H9 (cell line): ENCODE results near the gene CNN3. TPM values are rescaled to one million over a fixed set of nuclear protein-coding genes. Genes with fewer than 3 reads are reported as not detected.

Experiments
- DNase-seq: peaks from one replicate; pipeline ENCODE4 v3.0.0-alpha.2; 2017
- H2AFZ ChIP-seq: one replicate; pipeline ENCODE4 v1.6.1; 2013; ENCODE audit warnings: mild to moderate bottlenecking, low read length, control low read depth, moderate library complexity
- H2AK5ac ChIP-seq: 2 replicates; pipeline ENCODE4 v1.6.1; 2013; ENCODE audit warnings: low read length, control low read depth, mixed read lengths; ENCODE audit not compliant: insufficient read length
- H2BK120ac ChIP-seq: one replicate; pipeline ENCODE4 v1.6.1; 2013; ENCODE audit warnings: low read depth, mild to moderate bottlenecking, low read length, control low read depth, inconsistent platforms; ENCODE audit not compliant: poor library complexity, severe bottlenecking
- H2BK12ac ChIP-seq: 2 replicates; pipeline ENCODE4 v1.6.1; 2013; ENCODE audit warnings: low read length, control low read depth, mixed read lengths, low read depth; ENCODE audit not compliant: insufficient read length
- H2BK15ac ChIP-seq: 2 replicates; pipeline ENCODE4 v1.6.1; 2013; ENCODE audit warnings: low read depth, low read length, control low read depth
- H2BK20ac ChIP-seq: one replicate; pipeline ENCODE4 v1.6.1; 2013; ENCODE audit warnings: low read depth, mild to moderate bottlenecking, low read length, control low read depth, inconsistent platforms; ENCODE audit not compliant: poor library complexity, severe bottlenecking
- H2BK5ac ChIP-seq: 2 replicates; pipeline ENCODE4 v1.6.1; 2013; ENCODE audit warnings: low read length, control low read depth, mixed read lengths; ENCODE audit not compliant: insufficient read length
- H3K14ac ChIP-seq: 2 replicates; pipeline ENCODE4 v1.6.1; 2013; ENCODE audit warnings: low read length, control low read depth; ENCODE audit not compliant: insufficient read depth
- H3K18ac ChIP-seq: 2 replicates; pipeline ENCODE4 v1.6.1; 2013; ENCODE audit warnings: low read depth, mild to moderate bottlenecking, mixed read lengths, low read length, control low read depth; ENCODE audit not compliant: insufficient read length
- H3K23ac ChIP-seq: 2 replicates; pipeline ENCODE4 v1.6.1; 2013; ENCODE audit warnings: low read length, control low read depth, mixed read lengths, low read depth; ENCODE audit not compliant: insufficient read length
- H3K23me2 ChIP-seq: 2 replicates; pipeline ENCODE4 v1.6.1; 2013; ENCODE audit warnings: low read depth, mild to moderate bottlenecking, mixed read lengths, low read length, control low read depth; ENCODE audit not compliant: insufficient read length, poor library complexity, severe bottlenecking
- H3K27ac ChIP-seq: 2 replicates; pipeline ENCODE4 v1.5.1; 2013; ENCODE audit warnings: low read length, control low read depth, mixed read lengths, low read depth; ENCODE audit not compliant: insufficient read length
- H3K27me3 ChIP-seq: 2 replicates; pipeline ENCODE4 v1.6.1; 2013; ENCODE audit warnings: low read length, control low read depth, inconsistent platforms; ENCODE audit not compliant: insufficient read depth
- H3K4ac ChIP-seq: 2 replicates; pipeline ENCODE4 v1.6.1; 2013; ENCODE audit warnings: low read depth, mild to moderate bottlenecking, control low read depth, inconsistent platforms, low read length, moderate library complexity
- H3K4me1 ChIP-seq: 2 replicates; pipeline ENCODE4 v1.6.1; 2013; ENCODE audit warnings: low read length, control low read depth, inconsistent platforms; ENCODE audit not compliant: insufficient read depth
- H3K4me2 ChIP-seq: 2 replicates; pipeline ENCODE4 v1.6.1; 2013; ENCODE audit warnings: low read length, control low read depth, mixed read lengths; ENCODE audit not compliant: insufficient read length, insufficient read depth
- H3K56ac ChIP-seq: 2 replicates; pipeline ENCODE4 v1.6.1; 2013; ENCODE audit warnings: low read depth, mild to moderate bottlenecking, mixed read lengths, low read length, control low read depth; ENCODE audit not compliant: insufficient read length
- H3K79me1 ChIP-seq: 2 replicates; pipeline ENCODE4 v1.6.1; 2013; ENCODE audit warnings: low read depth, mild to moderate bottlenecking, moderate library complexity, low read length, control low read depth, inconsistent platforms; ENCODE audit not compliant: insufficient read depth, poor library complexity, severe bottlenecking
- H3K79me2 ChIP-seq: 2 replicates; pipeline ENCODE4 v1.6.1; 2013; ENCODE audit warnings: low read length, control low read depth, inconsistent platforms; ENCODE audit not compliant: insufficient read depth
- H3K9ac ChIP-seq: 2 replicates; pipeline ENCODE4 v1.6.1; 2013; ENCODE audit warnings: low read length, control low read depth, mixed read lengths; ENCODE audit not compliant: insufficient read length; ENCODE audit errors: extremely low read depth
- H3K9me3 ChIP-seq: one replicate; pipeline ENCODE4 v1.6.1; 2013; ENCODE audit warnings: low read depth, low read length, inconsistent platforms; ENCODE audit not compliant: control insufficient read depth
- H3T11ph ChIP-seq: one replicate; pipeline ENCODE4 v1.6.1; 2013; ENCODE audit warnings: mild to moderate bottlenecking, low read length, control low read depth, inconsistent platforms
- H4K20me1 ChIP-seq: one replicate; pipeline ENCODE4 v1.6.1; 2013; ENCODE audit not compliant: control insufficient read depth, insufficient read length, insufficient read depth
- H4K5ac ChIP-seq: 2 replicates; pipeline ENCODE4 v1.6.1; 2013; ENCODE audit warnings: low read depth, mild to moderate bottlenecking, mixed read lengths, low read length, control low read depth; ENCODE audit not compliant: insufficient read length
- H4K8ac ChIP-seq: replicated peaks from 2 replicates; pipeline ENCODE4 v1.6.1; 2013; ENCODE audit warnings: low read length, control low read depth, mixed read lengths, low read depth; ENCODE audit not compliant: insufficient read length
- H4K91ac ChIP-seq: 2 replicates; pipeline ENCODE4 v1.6.1; 2013; ENCODE audit warnings: low read depth, mild to moderate bottlenecking, moderate library complexity, mixed read lengths, low read length, control low read depth; ENCODE audit not compliant: insufficient read length
- H3K27ac Mint-ChIP-seq, 3 experiments: 2 replicates in 2 of 3; 3 replicates in 1 of 3; pipeline ENCODE4 v1.8.0; 2020 to 2021; ENCODE audit warnings: mixed read lengths in 3 of 3, mild to moderate bottlenecking in 1 of 3, moderate library complexity in 1 of 3
- H3K27me3 Mint-ChIP-seq: 2 replicates; pipeline ENCODE4 v1.8.0; 2021; ENCODE audit warnings: low read depth, mild to moderate bottlenecking, moderate library complexity, mixed read lengths
- H3K36me3 Mint-ChIP-seq, 3 experiments: 2 replicates in 2 of 3; 3 replicates in 1 of 3; pipeline ENCODE4 v1.8.0; 2020 to 2021; ENCODE audit warnings: low read depth in 3 of 3, mixed read lengths in 3 of 3; ENCODE audit not compliant: insufficient read depth in 1 of 3
- H3K4me1 Mint-ChIP-seq, 2 experiments: 2 replicates each; pipeline ENCODE4 v1.8.0; 2020; ENCODE audit warnings: mixed read lengths in 2 of 2
- H3K4me3 Mint-ChIP-seq, 2 experiments: 2 replicates in 1 of 2; 3 replicates in 1 of 2; pipeline ENCODE4 v1.8.0; 2020 to 2021; ENCODE audit warnings: mild to moderate bottlenecking in 2 of 2, mixed read lengths in 2 of 2, moderate library complexity in 1 of 2
- H3K9me3 Mint-ChIP-seq, 2 experiments: 2 replicates in 1 of 2; 3 replicates in 1 of 2; pipeline ENCODE4 v1.8.0; 2020; ENCODE audit warnings: mild to moderate bottlenecking in 2 of 2, mixed read lengths in 2 of 2, moderate library complexity in 1 of 2
- WGBS: extraction: QIAGEN DNeasy Blood & Tissue Kit; methylation state at CpG from one replicate; pipeline ENCODE4 v1.1.7; 2013; ENCODE audit warnings: missing lambda C conversion rate, low lambda C conversion rate, mixed read lengths; ENCODE audit not compliant: insufficient read length; ENCODE audit errors: extremely low coverage; 5-methylcytosine and 5-hydroxymethylcytosine counted together
- total RNA-seq: library from RNA; stranded (reverse); gene quantifications from 2 replicates; pipeline ENCODE4 v1.2.1, GENCODE V29; 2021
- TF ChIP-seq, protein P1 (sequence below): fragments of 200-600 bp; sonication (generic); conservative IDR thresholded peaks from 3 replicates; pipeline ENCODE4 v1.8.0; 2021; ENCODE audit warnings: antibody characterized with exemption, mild to moderate bottlenecking

Gene CNN3
- total RNA-seq, 1 experiment from 2014 or later = 279 TPM

DNA sequence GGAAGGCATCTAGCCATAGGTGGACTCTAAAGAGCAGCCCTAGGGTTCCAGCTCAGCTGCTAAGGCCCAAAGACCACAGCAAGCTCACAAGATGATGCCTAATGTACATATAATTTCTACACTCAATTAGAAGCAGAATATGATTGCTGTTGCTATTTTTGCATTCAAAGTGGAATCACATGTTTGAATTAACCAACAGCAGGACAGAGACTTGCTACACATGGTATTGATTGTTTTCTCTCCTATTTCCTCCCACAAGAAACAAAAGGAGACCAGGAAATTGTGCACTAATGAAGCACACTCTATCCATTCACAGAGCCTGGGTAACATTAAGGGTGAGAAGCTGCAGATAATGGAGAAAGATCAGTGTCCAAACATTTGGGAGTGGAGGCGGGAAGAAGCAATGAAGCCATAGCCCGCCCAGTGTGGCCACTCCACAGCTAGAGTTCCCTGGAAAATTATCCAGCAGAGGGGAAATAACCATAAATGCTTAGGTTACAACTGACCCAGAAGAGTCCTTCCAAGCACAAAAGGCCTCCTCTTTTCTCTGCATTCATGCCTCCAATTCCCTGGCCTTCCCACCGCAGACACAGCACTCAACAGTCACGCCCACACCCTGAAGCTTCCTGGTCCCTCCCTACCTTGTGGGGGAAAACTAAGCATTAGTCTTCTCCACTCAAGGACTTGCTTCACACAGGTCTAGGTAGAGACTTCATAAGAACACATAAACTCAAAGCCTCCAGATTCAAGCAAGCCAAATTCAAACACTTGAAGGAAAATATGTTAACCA lies 7.5 kb downstream of the CNN3 start:
- Histone ChIP-seq H3K79me1 (peaks cover 10% of the 10 kb centered on the region), H2AFZ (no peak overlapping the region), H3K27ac (no peak overlapping the region), H3K4me1 (peaks cover 5% of the 10 kb centered on the region), H3T11ph (no peak overlapping the region), H2BK20ac (no peak overlapping the region), H2BK5ac (no peak overlapping the region), H3K18ac (no peak overlapping the region), H4K91ac (no peak overlapping the region), H3K9me3 (no peaks in the 10 kb centered on the region), H2BK12ac (no peak overlapping the region), H4K5ac (no peak overlapping the region), H2AK5ac (no peak overlapping the region), H3K14ac (no peak overlapping the region), H3K4ac (no peak overlapping the region), H4K8ac (no peak overlapping the region), H3K79me2 (peaks cover 80% of the 10 kb centered on the region), H3K23me2 (no peaks in the 10 kb centered on the region), H2BK120ac (no peak overlapping the region), H3K9ac (no peak overlapping the region), H4K20me1 (no peaks in the 10 kb centered on the region), H3K4me2 (no peak overlapping the region), H3K23ac (no peak overlapping the region), H3K56ac (no peak overlapping the region), H3K27me3 (no peaks in the 10 kb centered on the region), H2BK15ac (no peak overlapping the region)
- no CpG with 5 or more reads among the region's 4 CpGs for WGBS
- DNase-seq = no peak
- TF ChIP-seq, protein P1, sequence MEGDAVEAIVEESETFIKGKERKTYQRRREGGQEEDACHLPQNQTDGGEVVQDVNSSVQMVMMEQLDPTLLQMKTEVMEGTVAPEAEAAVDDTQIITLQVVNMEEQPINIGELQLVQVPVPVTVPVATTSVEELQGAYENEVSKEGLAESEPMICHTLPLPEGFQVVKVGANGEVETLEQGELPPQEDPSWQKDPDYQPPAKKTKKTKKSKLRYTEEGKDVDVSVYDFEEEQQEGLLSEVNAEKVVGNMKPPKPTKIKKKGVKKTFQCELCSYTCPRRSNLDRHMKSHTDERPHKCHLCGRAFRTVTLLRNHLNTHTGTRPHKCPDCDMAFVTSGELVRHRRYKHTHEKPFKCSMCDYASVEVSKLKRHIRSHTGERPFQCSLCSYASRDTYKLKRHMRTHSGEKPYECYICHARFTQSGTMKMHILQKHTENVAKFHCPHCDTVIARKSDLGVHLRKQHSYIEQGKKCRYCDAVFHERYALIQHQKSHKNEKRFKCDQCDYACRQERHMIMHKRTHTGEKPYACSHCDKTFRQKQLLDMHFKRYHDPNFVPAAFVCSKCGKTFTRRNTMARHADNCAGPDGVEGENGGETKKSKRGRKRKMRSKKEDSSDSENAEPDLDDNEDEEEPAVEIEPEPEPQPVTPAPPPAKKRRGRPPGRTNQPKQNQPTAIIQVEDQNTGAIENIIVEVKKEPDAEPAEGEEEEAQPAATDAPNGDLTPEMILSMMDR = no peak
- peaks cover 76 to 80% of the 10 kb centered on the region in 2 experiments for H3K4me1 Mint-ChIP-seq
- peak overlapping the region in 1 of 2 experiments; percentile 1; a peak in 1 of 5 replicates for H3K4me3 Mint-ChIP-seq
- peak overlapping the region; percentile 1 to 54 (median 28); a peak in 2 of 7 replicates for H3K27ac Mint-ChIP-seq
- peaks cover 23 to 42% (median 36%) of the 10 kb centered on the region in 3 experiments for H3K36me3 Mint-ChIP-seq
- no peaks in the 10 kb centered on the region; the same call in 1 of the 2 replicates for H3K27me3 Mint-ChIP-seq
- no peaks in the 10 kb centered on the region for H3K9me3 Mint-ChIP-seq
